Measurements from ENCODE around the gene WHRN. TPM values are rescaled to one million over a fixed set of nuclear protein-coding genes. Genes with fewer than 3 reads are reported as not detected.

WHRN gene
- polyA plus RNA-seq, 1 donor from 2014 or later, result 2.5 TPM

GRCh38 chr9:114409842-114410241, 95.4 kb downstream of the WHRN start:
- Histone ChIP-seq H2AFZ (ENCODE audit: low read depth, low read length) (no peak overlapping the region), H3K27ac (ENCODE audit: low read length) (no peak overlapping the region), H3K9me3 (ENCODE audit: low read length) (no peaks in the 10 kb centered on the region), H4K20me1 (ENCODE audit: insufficient read depth) (no peaks in the 10 kb centered on the region), H3K9me2 (ENCODE audit: insufficient read depth, low read length) (no peaks in the 10 kb centered on the region), H3K27me3 (ENCODE audit: insufficient read depth, low read depth, low read length) (no peaks in the 10 kb centered on the region), H3K4me2 (ENCODE audit: low read length) (no peak overlapping the region), H3K79me2 (replicated peaks; ENCODE audit: insufficient read depth, low read length) (no peaks in the 10 kb centered on the region), H3K4me3 (ENCODE audit: low read length) (no peak overlapping the region), H3K9ac (ENCODE audit: low read length) (no peak overlapping the region), H3F3A (ENCODE audit: insufficient read depth, low read length, poor library complexity, severe bottlenecking) (no peaks in the 10 kb centered on the region), H3K36me3 (ENCODE audit: insufficient read depth, low read length) (no peaks in the 10 kb centered on the region)
- TF ChIP-seq, protein P1, sequence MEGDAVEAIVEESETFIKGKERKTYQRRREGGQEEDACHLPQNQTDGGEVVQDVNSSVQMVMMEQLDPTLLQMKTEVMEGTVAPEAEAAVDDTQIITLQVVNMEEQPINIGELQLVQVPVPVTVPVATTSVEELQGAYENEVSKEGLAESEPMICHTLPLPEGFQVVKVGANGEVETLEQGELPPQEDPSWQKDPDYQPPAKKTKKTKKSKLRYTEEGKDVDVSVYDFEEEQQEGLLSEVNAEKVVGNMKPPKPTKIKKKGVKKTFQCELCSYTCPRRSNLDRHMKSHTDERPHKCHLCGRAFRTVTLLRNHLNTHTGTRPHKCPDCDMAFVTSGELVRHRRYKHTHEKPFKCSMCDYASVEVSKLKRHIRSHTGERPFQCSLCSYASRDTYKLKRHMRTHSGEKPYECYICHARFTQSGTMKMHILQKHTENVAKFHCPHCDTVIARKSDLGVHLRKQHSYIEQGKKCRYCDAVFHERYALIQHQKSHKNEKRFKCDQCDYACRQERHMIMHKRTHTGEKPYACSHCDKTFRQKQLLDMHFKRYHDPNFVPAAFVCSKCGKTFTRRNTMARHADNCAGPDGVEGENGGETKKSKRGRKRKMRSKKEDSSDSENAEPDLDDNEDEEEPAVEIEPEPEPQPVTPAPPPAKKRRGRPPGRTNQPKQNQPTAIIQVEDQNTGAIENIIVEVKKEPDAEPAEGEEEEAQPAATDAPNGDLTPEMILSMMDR (IDR thresholded peaks at IDR 0.05; ENCODE audit: poor library complexity, severe bottlenecking), result no peak
- TF ChIP-seq EZH2 (IDR thresholded peaks at IDR 0.05; ENCODE audit: borderline replicate concordance, insufficient read depth, low read length, poor library complexity, severe bottlenecking) (no peak), POLR2AphosphoS5 (IDR thresholded peaks at IDR 0.05) (no peak), MXI1 (conservative IDR thresholded peaks at IDR 0.05; ENCODE audit: poor library complexity, severe bottlenecking) (no peak), EP300 (conservative IDR thresholded peaks at IDR 0.05; ENCODE audit: poor library complexity, severe bottlenecking) (no peak), REST (IDR thresholded peaks at IDR 0.05; ENCODE audit: borderline replicate concordance) (no peak), RAD21 (conservative IDR thresholded peaks at IDR 0.05) (no peak), SMC3 (conservative IDR thresholded peaks at IDR 0.05; ENCODE audit: poor library complexity) (no peak), TAF1 (IDR thresholded peaks at IDR 0.05; ENCODE audit: low read depth) (no peak)

DNA sequence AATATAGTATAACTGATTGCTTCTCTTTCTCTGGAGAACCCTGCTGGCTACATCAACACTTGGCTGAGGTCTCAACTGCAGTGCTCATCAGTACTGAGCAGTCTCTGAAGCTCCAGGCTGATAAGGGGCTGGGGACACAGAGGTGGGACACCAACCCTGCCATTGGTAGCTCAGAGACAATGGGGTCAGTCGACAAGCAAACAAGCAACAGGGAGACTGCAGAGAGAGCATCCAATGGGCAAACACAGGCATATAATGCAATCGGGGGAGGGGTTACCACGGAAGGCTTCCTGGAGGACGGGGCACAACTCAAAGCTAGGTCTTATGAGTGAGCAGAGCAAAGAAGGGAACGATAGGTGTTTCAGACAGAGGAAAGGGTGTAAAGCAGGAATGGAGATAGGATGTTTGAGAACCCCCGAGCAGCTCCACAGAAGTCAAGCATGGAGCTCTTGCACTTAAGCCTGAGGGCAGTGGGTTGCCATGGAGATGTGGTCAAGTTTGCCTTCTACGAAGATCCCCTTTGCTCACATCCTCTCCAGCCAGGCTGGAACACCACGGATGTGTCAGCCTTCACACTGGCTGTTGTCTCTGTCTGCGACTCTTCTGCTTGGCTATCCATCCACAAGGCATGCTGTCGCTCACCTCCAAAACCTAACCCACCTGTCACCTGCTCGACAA, 96.0 kb downstream of the WHRN start:
- no peak overlapping the region for H2AFZ ChIP-seq (ENCODE audit: low read depth, low read length)
- H3K4me2 ChIP-seq (ENCODE audit: low read length), result no peak overlapping the region
- no peak overlapping the region for H3K9ac ChIP-seq (ENCODE audit: low read length)
- H3K79me2 ChIP-seq (replicated peaks; ENCODE audit: insufficient read depth, low read length), result no peaks in the 10 kb centered on the region
- no peaks in the 10 kb centered on the region for H3K9me3 ChIP-seq (ENCODE audit: low read length)
- H3K36me3 ChIP-seq (ENCODE audit: insufficient read depth, low read length), result no peaks in the 10 kb centered on the region
- no peaks in the 10 kb centered on the region for H3K9me2 ChIP-seq (ENCODE audit: insufficient read depth, low read length)
- H3F3A ChIP-seq (ENCODE audit: insufficient read depth, low read length, poor library complexity, severe bottlenecking), result no peaks in the 10 kb centered on the region
- no peaks in the 10 kb centered on the region for H3K27me3 ChIP-seq (ENCODE audit: insufficient read depth, low read depth, low read length)
- H3K4me3 ChIP-seq (ENCODE audit: low read length), result no peak overlapping the region
- TF ChIP-seq EP300 (conservative IDR thresholded peaks at IDR 0.05; ENCODE audit: poor library complexity, severe bottlenecking), result no peak
- TF ChIP-seq MXI1 (conservative IDR thresholded peaks at IDR 0.05; ENCODE audit: poor library complexity, severe bottlenecking), result no peak
- TF ChIP-seq EZH2 (IDR thresholded peaks at IDR 0.05; ENCODE audit: borderline replicate concordance, insufficient read depth, low read length, poor library complexity, severe bottlenecking), result no peak
- TF ChIP-seq POLR2AphosphoS5 (IDR thresholded peaks at IDR 0.05), result no peak
- no peak for TF ChIP-seq RAD21 (conservative IDR thresholded peaks at IDR 0.05)
- TF ChIP-seq, protein P1 (IDR thresholded peaks at IDR 0.05; ENCODE audit: poor library complexity, severe bottlenecking), result no peak
- no peaks in the 10 kb centered on the region for H4K20me1 ChIP-seq (ENCODE audit: insufficient read depth)
- H3K27ac ChIP-seq (ENCODE audit: low read length), result no peak overlapping the region

Data from neural cell (in vitro differentiated cells).